ENCODE results near the gene SAFB. TPM values are rescaled to one million over a fixed set of nuclear protein-coding genes. Genes with fewer than 3 reads are reported as not detected.
A peak's percentile ranks its signal among the peaks of the same experiment; 100 is the strongest.

SAFB gene
- total and polyA plus RNA-seq, 2 of the 13 experiments (the other 11 are each of a cell fraction or from before 2014, with no cell fraction given) = 21.0 to 28.4 TPM

DNA sequence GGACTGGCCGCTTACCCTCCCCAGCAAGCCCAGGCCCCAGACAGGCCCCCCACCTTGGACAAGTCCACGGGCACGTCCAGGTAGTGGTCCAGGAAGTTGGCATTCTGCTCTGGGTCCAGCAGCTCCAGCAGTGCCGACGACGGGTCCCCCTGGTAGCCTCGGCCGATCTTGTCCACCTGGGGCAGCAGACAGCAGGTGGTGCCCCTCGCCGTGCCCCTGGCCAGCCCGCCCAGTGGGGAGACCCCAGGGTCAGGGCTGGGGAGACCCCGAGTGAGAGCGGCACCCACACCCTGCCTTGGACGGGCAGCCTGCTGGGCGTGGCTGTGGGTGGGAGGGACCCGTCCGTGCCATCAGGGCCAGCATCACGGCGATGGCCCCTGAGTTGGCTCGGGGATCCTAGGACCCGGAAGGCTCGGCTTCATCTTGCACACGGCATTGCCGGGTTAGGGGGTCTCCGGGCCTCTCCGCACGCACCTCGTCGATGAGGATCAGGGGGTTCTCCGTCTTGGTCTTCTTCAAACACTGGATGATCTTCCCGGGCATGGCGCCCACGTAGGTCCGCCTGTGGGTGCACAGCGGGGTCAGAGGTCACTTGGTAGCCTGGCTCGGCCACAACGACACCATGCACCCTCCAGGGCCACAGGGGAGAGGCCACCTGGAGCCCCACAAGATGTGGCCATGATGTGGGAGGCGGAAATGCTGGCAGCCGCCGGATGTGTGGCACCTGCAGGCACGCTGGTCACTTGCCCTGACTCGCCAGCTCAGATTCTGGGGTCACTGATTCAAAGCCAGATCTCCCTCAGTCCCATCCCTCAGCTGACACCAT, 73.5 kb downstream of the SAFB start (continued):
- TF ChIP-seq, protein P1, sequence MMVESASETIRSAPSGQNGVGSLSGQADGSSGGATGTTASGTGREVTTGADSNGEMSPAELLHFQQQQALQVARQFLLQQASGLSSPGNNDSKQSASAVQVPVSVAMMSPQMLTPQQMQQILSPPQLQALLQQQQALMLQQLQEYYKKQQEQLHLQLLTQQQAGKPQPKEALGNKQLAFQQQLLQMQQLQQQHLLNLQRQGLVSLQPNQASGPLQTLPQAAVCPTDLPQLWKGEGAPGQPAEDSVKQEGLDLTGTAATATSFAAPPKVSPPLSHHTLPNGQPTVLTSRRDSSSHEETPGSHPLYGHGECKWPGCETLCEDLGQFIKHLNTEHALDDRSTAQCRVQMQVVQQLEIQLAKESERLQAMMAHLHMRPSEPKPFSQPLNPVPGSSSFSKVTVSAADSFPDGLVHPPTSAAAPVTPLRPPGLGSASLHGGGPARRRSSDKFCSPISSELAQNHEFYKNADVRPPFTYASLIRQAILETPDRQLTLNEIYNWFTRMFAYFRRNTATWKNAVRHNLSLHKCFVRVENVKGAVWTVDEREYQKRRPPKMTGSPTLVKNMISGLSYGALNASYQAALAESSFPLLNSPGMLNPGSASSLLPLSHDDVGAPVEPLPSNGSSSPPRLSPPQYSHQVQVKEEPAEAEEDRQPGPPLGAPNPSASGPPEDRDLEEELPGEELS (CRISPR knock-in tag; IDR thresholded peaks at IDR 0.05) = no peak
- TF ChIP-seq HOXA9 (CRISPR knock-in tag; IDR thresholded peaks at IDR 0.05; ENCODE audit: borderline replicate concordance) (0 out of 2 replicates have a peak, but pooled peaks have one; percentile 31), AGO1 (IDR thresholded peaks at IDR 0.05; ENCODE audit: low read depth, low read length, poor library complexity, severe bottlenecking) (peak; percentile 97), ZNF557 (CRISPR knock-in tag; IDR thresholded peaks at IDR 0.05) (no peak), PRMT3 (CRISPR knock-in tag; IDR thresholded peaks at IDR 0.05; ENCODE audit: borderline replicate concordance, low read depth) (no peak), GATAD1 (CRISPR knock-in tag; IDR thresholded peaks at IDR 0.05) (no peak), NFYB (CRISPR knock-in tag; IDR thresholded peaks at IDR 0.05) (no peak), ZNF713 (CRISPR knock-in tag; IDR thresholded peaks at IDR 0.05) (no peak), POLR2A (IDR thresholded peaks at IDR 0.05; ENCODE audit: insufficient read depth in 1 of 2, low read depth in 2 of 2, low read length in 2 of 2) (peak; percentile 11 to 18; a peak in 2 of 4 replicates), NR2C2 (CRISPR knock-in tag; IDR thresholded peaks at IDR 0.05; ENCODE audit: borderline replicate concordance) (0 out of 2 replicates have a peak, but pooled peaks have one; percentile 23), ZNF850 (CRISPR knock-in tag; conservative IDR thresholded peaks at IDR 0.05) (no peak), AKAP8 (CRISPR knock-in tag; IDR thresholded peaks at IDR 0.05) (peak; percentile 40)
- TF ChIP-seq, protein P2, sequence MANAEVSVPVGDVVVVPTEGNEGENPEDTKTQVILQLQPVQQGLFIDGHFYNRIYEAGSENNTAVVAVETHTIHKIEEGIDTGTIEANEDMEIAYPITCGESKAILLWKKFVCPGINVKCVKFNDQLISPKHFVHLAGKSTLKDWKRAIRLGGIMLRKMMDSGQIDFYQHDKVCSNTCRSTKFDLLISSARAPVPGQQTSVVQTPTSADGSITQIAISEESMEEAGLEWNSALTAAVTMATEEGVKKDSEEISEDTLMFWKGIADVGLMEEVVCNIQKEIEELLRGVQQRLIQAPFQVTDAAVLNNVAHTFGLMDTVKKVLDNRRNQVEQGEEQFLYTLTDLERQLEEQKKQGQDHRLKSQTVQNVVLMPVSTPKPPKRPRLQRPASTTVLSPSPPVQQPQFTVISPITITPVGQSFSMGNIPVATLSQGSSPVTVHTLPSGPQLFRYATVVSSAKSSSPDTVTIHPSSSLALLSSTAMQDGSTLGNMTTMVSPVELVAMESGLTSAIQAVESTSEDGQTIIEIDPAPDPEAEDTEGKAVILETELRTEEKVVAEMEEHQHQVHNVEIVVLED (CRISPR knock-in tag; IDR thresholded peaks at IDR 0.05; ENCODE audit: borderline replicate concordance) = no peak
- TF ChIP-seq, protein P3, sequence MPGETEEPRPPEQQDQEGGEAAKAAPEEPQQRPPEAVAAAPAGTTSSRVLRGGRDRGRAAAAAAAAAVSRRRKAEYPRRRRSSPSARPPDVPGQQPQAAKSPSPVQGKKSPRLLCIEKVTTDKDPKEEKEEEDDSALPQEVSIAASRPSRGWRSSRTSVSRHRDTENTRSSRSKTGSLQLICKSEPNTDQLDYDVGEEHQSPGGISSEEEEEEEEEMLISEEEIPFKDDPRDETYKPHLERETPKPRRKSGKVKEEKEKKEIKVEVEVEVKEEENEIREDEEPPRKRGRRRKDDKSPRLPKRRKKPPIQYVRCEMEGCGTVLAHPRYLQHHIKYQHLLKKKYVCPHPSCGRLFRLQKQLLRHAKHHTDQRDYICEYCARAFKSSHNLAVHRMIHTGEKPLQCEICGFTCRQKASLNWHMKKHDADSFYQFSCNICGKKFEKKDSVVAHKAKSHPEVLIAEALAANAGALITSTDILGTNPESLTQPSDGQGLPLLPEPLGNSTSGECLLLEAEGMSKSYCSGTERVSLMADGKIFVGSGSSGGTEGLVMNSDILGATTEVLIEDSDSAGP (CRISPR knock-in tag; IDR thresholded peaks at IDR 0.05; ENCODE audit: borderline replicate concordance) = no peak
- TF ChIP-seq, protein P4, sequence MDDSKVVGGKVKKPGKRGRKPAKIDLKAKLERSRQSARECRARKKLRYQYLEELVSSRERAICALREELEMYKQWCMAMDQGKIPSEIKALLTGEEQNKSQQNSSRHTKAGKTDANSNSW (CRISPR knock-in tag; IDR thresholded peaks at IDR 0.05; ENCODE audit: borderline replicate concordance) = no peak
- TF ChIP-seq, protein P5, sequence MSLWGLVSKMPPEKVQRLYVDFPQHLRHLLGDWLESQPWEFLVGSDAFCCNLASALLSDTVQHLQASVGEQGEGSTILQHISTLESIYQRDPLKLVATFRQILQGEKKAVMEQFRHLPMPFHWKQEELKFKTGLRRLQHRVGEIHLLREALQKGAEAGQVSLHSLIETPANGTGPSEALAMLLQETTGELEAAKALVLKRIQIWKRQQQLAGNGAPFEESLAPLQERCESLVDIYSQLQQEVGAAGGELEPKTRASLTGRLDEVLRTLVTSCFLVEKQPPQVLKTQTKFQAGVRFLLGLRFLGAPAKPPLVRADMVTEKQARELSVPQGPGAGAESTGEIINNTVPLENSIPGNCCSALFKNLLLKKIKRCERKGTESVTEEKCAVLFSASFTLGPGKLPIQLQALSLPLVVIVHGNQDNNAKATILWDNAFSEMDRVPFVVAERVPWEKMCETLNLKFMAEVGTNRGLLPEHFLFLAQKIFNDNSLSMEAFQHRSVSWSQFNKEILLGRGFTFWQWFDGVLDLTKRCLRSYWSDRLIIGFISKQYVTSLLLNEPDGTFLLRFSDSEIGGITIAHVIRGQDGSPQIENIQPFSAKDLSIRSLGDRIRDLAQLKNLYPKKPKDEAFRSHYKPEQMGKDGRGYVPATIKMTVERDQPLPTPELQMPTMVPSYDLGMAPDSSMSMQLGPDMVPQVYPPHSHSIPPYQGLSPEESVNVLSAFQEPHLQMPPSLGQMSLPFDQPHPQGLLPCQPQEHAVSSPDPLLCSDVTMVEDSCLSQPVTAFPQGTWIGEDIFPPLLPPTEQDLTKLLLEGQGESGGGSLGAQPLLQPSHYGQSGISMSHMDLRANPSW (CRISPR knock-in tag; IDR thresholded peaks at IDR 0.05; ENCODE audit: borderline replicate concordance) = no peak
